Epithelial cell of esophagus (primary cell): ENCODE measurements around the gene MYLK.

ENCODE experiments used
- DNase-seq: peaks from one replicate; pipeline ENCODE4 v3.0.0; 2010; ENCODE audit warnings: low read depth
- H3K4me3 ChIP-seq: 2 replicates; pipeline ENCODE4 v1.5.1; 2011; ENCODE audit warnings: mild to moderate bottlenecking, low read length, control low read depth
- CTCF ChIP-seq: IDR thresholded peaks from 2 replicates; pipeline ENCODE4 v1.5.1; 2011; ENCODE audit warnings: low read depth, mild to moderate bottlenecking, low read length, control low read depth, inconsistent platforms; ENCODE audit not compliant: insufficient read depth; ENCODE audit errors: missing control alignments

MYLK gene

DNA sequence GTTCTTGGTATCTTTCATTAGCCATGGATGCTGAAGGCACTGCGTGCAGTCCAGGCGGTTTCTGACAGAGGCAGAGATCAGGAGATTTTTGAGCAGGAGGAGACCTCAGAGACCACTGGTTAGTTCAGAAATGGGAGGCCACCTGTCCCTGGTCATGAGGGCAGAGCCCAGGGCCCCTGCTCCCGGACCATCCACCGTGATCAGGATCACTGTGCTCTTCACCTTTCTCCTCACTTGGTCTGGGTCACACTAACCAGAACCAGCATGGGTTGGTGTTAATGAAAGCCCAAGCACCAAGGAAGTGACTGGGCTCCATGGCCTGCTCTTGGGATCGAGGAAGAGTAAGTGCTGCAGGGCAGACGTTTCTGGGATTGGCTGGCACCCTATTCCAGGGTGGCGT lies 257.3 kb downstream of the MYLK start:
- TF ChIP-seq CTCF, result no peak
- H3K4me3 ChIP-seq, result no peak overlapping the region
- DNase-seq, result no peak

- TF ChIP-seq CTCF, result no peak
- no peak overlapping the region for H3K4me3 ChIP-seq
- DNase-seq, result no peak
These were observed 259.8 kb downstream of the MYLK start for GRCh38 chr3:123624302-123624701.

DNA sequence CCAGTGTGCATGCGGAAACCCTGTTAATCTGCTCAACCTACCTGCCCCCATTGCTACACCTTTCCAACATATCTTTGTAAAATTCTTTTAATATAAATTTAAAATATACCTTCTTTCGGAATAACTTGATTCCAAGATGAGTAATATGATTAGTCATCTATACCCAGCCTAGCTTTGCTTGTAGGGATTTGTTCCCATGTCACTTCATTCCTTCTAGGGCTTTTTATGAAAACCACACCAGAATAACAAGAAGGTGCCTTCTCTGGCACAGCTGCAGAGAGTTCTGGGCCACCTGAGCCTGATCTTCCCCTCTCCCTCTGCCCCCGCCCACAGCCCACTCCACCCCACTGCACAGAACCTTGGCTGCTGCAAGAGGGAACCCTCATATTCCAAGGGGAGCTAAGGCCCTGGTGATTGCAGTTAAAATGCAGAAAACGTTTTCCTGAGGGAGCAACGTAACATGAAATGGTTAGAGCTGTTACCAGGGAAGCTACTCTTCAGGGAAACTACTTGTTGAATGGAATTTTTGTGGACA lies 260.7 kb downstream of the MYLK start:
- DNase-seq, result peak; percentile 68
- no peak for TF ChIP-seq CTCF
- no peak overlapping the region for H3K4me3 ChIP-seq

- no peak for DNase-seq
- TF ChIP-seq CTCF, result no peak
- H3K4me3 ChIP-seq, result no peak overlapping the region
These were observed 261.4 kb downstream of the MYLK start for GRCh38 chr3:123622766-123623165.

- no peak for TF ChIP-seq CTCF
- peak; percentile 49 for DNase-seq
These were observed 262.3 kb downstream of the MYLK start for GRCh38 chr3:123621850-123622189.

GRCh38 chr3:123621186-123621849 lies 262.8 kb downstream of the MYLK start:
- no peak for TF ChIP-seq CTCF
- no peak overlapping the region for H3K4me3 ChIP-seq
- DNase-seq, result no peak

More at GRCh38 chr3:123621850-123622189, 262.3 kb downstream of the MYLK start:
- no peak overlapping the region for H3K4me3 ChIP-seq

DNA sequence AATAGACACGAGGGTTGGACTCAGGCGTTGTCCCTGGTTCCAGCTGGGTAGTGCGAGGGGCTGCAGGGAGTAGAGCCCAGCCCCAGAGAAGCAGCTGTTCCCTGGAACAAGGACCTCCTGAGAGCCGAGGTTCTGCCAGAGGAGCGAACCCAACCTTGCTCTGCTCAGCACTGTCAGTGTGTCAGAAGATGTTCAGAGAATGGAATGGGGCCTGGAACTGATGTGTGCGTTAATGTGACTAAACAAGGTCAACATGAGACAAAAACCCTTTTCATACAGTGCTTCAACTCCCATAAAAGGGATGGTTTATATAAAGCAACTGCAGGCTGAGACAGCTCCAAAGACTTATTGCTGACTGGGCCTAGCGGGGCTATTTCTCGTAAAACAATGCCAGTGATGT lies 263.8 kb downstream of the MYLK start:
- DNase-seq, result peak; percentile 44
- H3K4me3 ChIP-seq, result no peak overlapping the region
- TF ChIP-seq CTCF, result no peak
